Endothelial cell of umbilical vein (primary cell): ENCODE data around the gene PTPRCAP. TPM values are rescaled to one million over a fixed set of nuclear protein-coding genes. Genes with fewer than 3 reads are reported as not detected.

ENCODE experiments used
- BruUV-seq: library from RNA; stranded (reverse); fragments of 400-500 nt; replicated peaks from 2 replicates; lab custom pipeline; 2021; lab: Mats Ljungman, UMichigan
- CTCF ChIA-PET: fragments of 300-600, 350-600 bp; sonication (Branson Sonifier 250); formaldehyde crosslinking; loops from one replicate; lab custom pipeline; 2021; ENCODE audit warnings: antibody characterized with exemption, inconsistent platforms; lab: Charles Lee
- POLR2A ChIA-PET: fragments of 300-600, 350-600 bp; sonication (Branson Sonifier 250); formaldehyde crosslinking; loops from one replicate; lab custom pipeline; 2021; ENCODE audit warnings: antibody characterized with exemption, inconsistent platforms; lab: Charles Lee
- DNase-seq: peaks from one replicate; pipeline ENCODE4 v3.0.0-alpha.2; 2011; ENCODE audit warnings: low read depth, low spot score
- FAIRE-seq: peaks from 2 replicates; lab custom pipeline; 2011; peaks lifted over from hg19 to GRCh38; lab: Jason Lieb, UNC
- H2AFZ ChIP-seq: 2 replicates; pipeline ENCODE4 v1.6.0; 2012; ENCODE audit warnings: low read depth, low read length, control low read depth, inconsistent platforms
- H3K27ac ChIP-seq: 2 replicates; pipeline ENCODE4 v1.5.1; 2011; ENCODE audit warnings: low read depth, mild to moderate bottlenecking, control low read depth, low read length, moderate library complexity; ENCODE audit not compliant: insufficient read depth
- H3K27me3 ChIP-seq, 2 experiments: 2 replicates each; pipeline versions ENCODE4 v1.6.0 to v1.6.1; 2011; ENCODE audit warnings: low read length in 2 of 2, mixed read lengths in 1 of 2; ENCODE audit not compliant: control insufficient read depth in 2 of 2, insufficient read depth in 2 of 2
- H3K36me3 ChIP-seq, 2 experiments: 2 replicates in 1 of 2; 3 replicates in 1 of 2; pipeline ENCODE4 v1.5.1; 2011; ENCODE audit warnings: low read length in 2 of 2, mild to moderate bottlenecking in 1 of 2, moderate library complexity in 1 of 2; ENCODE audit not compliant: control insufficient read depth in 2 of 2, insufficient read depth in 2 of 2; ENCODE audit errors: extremely low read depth in 1 of 2
- H3K4me1 ChIP-seq: 3 replicates; pipeline ENCODE4 v1.5.1; 2011; ENCODE audit warnings: mild to moderate bottlenecking, low read length; ENCODE audit not compliant: control insufficient read depth, insufficient read depth; ENCODE audit errors: extremely low read depth
- H3K4me2 ChIP-seq: 2 replicates; pipeline ENCODE4 v1.6.1; 2011; ENCODE audit warnings: low read length, control low read depth, mixed read lengths; ENCODE audit not compliant: insufficient read depth
- H3K4me3 ChIP-seq, 3 experiments: fragments of 200-600 bp in 1 of 3; sonication (generic), shearing (Covaris generic) in 1 of 3; replicated peaks in 1 of 3; 2 replicates each; pipeline ENCODE4 v1.5.1; 2011 to 2016; ENCODE audit warnings: control low read depth in 3 of 3, low read length in 3 of 3, mild to moderate bottlenecking in 2 of 3, inconsistent platforms in 1 of 3, low read depth in 1 of 3, moderate library complexity in 1 of 3; ENCODE audit not compliant: insufficient read depth in 1 of 3
- H3K79me2 ChIP-seq: 2 replicates; pipeline ENCODE4 v1.6.0; 2012; ENCODE audit warnings: low read length, inconsistent platforms; ENCODE audit not compliant: control insufficient read depth, insufficient read depth
- H3K9ac ChIP-seq: replicated peaks from 2 replicates; pipeline ENCODE3; 2011; ENCODE audit warnings: low read length, control low read depth; ENCODE audit not compliant: insufficient read depth; ENCODE audit errors: extremely low read depth
- H3K9me1 ChIP-seq: replicated peaks from 3 replicates; pipeline ENCODE4 v1.6.0; 2011; ENCODE audit warnings: mild to moderate bottlenecking, low read length; ENCODE audit not compliant: control insufficient read depth, insufficient read depth; ENCODE audit errors: extremely low read depth
- H3K9me3 ChIP-seq: replicated peaks from 2 replicates; pipeline ENCODE4 v1.5.1; 2012; ENCODE audit warnings: low read length, inconsistent platforms; ENCODE audit not compliant: control insufficient read depth, insufficient read depth
- H4K20me1 ChIP-seq: replicated peaks from 2 replicates; pipeline ENCODE3; 2011; ENCODE audit warnings: mild to moderate bottlenecking, low read length; ENCODE audit not compliant: control insufficient read depth, insufficient read depth; ENCODE audit errors: extremely low read depth
- EZH2 ChIP-seq: IDR thresholded peaks from 2 replicates; pipeline ENCODE4 v1.6.1; 2012; ENCODE audit warnings: borderline replicate concordance, low read depth, mild to moderate bottlenecking, moderate library complexity, low read length, inconsistent platforms; ENCODE audit not compliant: severe bottlenecking
- FOS ChIP-seq: IDR thresholded peaks from 2 replicates; pipeline ENCODE4 v1.6.1; 2011; ENCODE audit warnings: mild to moderate bottlenecking, low read length, moderate library complexity, borderline replicate concordance; ENCODE audit not compliant: insufficient read depth
- GATA2 ChIP-seq: IDR thresholded peaks from 2 replicates; pipeline ENCODE4 v1.7.0; 2011; ENCODE audit warnings: low read depth, mild to moderate bottlenecking, moderate library complexity, mixed read lengths, low read length; ENCODE audit not compliant: insufficient read length, insufficient read depth
- JUN ChIP-seq: IDR thresholded peaks from 2 replicates; pipeline ENCODE4 v1.6.1; 2011; ENCODE audit warnings: borderline replicate concordance, low read depth; ENCODE audit not compliant: insufficient read length, insufficient read depth
- MYC ChIP-seq: IDR thresholded peaks from one replicate; pipeline ENCODE4 v1.6.1; 2011; ENCODE audit warnings: mild to moderate bottlenecking, low read depth, low read length
- POLR2A ChIP-seq: IDR thresholded peaks from 2 replicates; pipeline ENCODE4 v1.6.1; 2012; ENCODE audit warnings: low read depth, mild to moderate bottlenecking, control low read depth, low read length
- POLR2AphosphoS5 ChIP-seq: IDR thresholded peaks from 2 replicates; pipeline ENCODE4 v1.6.1; 2012; ENCODE audit warnings: low read depth, mild to moderate bottlenecking, control low read depth, low read length, moderate library complexity; ENCODE audit not compliant: insufficient read depth
- dilution Hi-C: fragments of 300-500 bp; cut with MboI; formaldehyde crosslinking; loops from one replicate; pipeline ENCODE4 v1.15.0; 2019; ENCODE audit warnings: low sequenced_read_pairs; ENCODE audit not compliant: extremely low pct_ligation_motif_present
- intact Hi-C: fragments of 100-400 bp; cut with micrococcal nuclease; formaldehyde crosslinking; loops from one replicate; pipeline ENCODE4 v1.10.0; 2022
- polyA plus RNA-seq, 4 experiments: library from polyadenylated mRNA; depleted of rRNA in 3 of 4; stranded (reverse) in 3 of 4; unstranded in 1 of 4; fragments of >200 nt; gene quantifications; 2 replicates each; pipeline versions ENCODE4 v1.2.1 to v1.2.3, GENCODE V29; 2011 to 2012; ENCODE audit warnings: missing spikeins in 1 of 4
- total RNA-seq: library from RNA; stranded (reverse); gene quantifications from 2 replicates; pipeline ENCODE4 v1.2.3, GENCODE V29; 2021
- TF ChIP-seq, protein P1 (sequence below), 2 donors: IDR thresholded peaks; 1 replicate in 1 of 2; 2 replicates in 1 of 2; pipeline ENCODE4 v1.5.1; 2011; ENCODE audit warnings: low read length in 2 of 2, mild to moderate bottlenecking in 2 of 2, moderate library complexity in 2 of 2, control low read depth in 1 of 2, inconsistent platforms in 1 of 2, low read depth in 1 of 2; ENCODE audit not compliant: insufficient read depth in 1 of 2; ENCODE audit errors: extremely low read depth in 1 of 2
- TF ChIP-seq, protein P2 (sequence below): IDR thresholded peaks from 2 replicates; pipeline ENCODE4 v1.6.1; 2011; ENCODE audit not compliant: insufficient read depth, insufficient read length

The PTPRCAP gene
- total and polyA plus RNA-seq, 2 donors (not counting 3 experiments of a cell fraction or from before 2014, with no cell fraction given): 3.6 TPM; not detected in 1

DNA sequence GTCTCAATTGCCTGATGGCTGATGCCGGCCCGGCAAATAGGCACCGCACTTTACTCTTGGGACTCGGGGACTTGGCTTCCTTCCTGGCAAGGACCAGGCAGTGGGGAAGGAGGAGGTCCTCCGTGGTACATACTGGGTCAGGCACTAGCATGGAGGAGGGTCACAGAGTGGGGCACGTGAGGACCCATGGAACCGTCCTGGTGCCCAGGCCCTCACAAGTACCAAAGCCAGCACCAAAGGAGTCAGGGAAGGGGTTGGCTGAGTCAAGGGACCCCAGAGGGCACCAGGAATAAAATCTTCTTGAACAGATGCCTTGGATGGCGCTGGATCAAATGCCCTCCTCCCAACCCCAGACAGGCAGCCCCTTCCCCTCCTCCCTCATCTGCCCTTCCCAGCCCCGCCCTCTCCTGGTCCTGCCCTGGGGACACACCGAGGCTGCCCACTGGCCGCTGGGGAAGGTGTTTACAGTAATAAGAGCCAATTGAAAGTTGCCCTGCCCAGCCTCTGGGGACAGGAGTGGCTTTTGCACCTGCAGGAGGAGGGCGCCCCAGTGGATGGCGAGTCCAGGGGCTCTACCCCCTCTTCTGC is 27.6 kb downstream of the PTPRCAP start:
- TF ChIP-seq JUN (no peak), POLR2A (no peak), POLR2AphosphoS5 (no peak), MYC (no peak), EZH2 (no peak), FOS (no peak), GATA2 (no peak)
- TF ChIP-seq, protein P1, sequence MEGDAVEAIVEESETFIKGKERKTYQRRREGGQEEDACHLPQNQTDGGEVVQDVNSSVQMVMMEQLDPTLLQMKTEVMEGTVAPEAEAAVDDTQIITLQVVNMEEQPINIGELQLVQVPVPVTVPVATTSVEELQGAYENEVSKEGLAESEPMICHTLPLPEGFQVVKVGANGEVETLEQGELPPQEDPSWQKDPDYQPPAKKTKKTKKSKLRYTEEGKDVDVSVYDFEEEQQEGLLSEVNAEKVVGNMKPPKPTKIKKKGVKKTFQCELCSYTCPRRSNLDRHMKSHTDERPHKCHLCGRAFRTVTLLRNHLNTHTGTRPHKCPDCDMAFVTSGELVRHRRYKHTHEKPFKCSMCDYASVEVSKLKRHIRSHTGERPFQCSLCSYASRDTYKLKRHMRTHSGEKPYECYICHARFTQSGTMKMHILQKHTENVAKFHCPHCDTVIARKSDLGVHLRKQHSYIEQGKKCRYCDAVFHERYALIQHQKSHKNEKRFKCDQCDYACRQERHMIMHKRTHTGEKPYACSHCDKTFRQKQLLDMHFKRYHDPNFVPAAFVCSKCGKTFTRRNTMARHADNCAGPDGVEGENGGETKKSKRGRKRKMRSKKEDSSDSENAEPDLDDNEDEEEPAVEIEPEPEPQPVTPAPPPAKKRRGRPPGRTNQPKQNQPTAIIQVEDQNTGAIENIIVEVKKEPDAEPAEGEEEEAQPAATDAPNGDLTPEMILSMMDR (IDR thresholded peaks at IDR 0.05; ENCODE audit: extremely low read depth in 1 of 2, insufficient read depth in 1 of 2, low read depth in 1 of 2, low read length in 2 of 2): no peak
- TF ChIP-seq, protein P2, sequence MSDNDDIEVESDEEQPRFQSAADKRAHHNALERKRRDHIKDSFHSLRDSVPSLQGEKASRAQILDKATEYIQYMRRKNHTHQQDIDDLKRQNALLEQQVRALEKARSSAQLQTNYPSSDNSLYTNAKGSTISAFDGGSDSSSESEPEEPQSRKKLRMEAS: no peak
- Histone ChIP-seq H3K9me3 (no peaks in the 10 kb centered on the region), H3K9me1 (no peaks in the 10 kb centered on the region), H3K36me3 (no peaks in the 10 kb centered on the region), H3K4me3 (no peak overlapping the region), H4K20me1 (no peaks in the 10 kb centered on the region), H3K27ac (no peak overlapping the region), H3K79me2 (no peaks in the 10 kb centered on the region), H3K27me3 (peaks cover 0 to 6% of the 10 kb centered on the region in 2 experiments), H3K9ac (no peak overlapping the region), H3K4me1 (no peaks in the 10 kb centered on the region), H3K4me2 (no peak overlapping the region), H2AFZ (no peak overlapping the region)
- intact Hi-C loops (no loop called here), dilution Hi-C loops (no loop called here)
- CTCF ChIA-PET: no interaction called here
- POLR2A ChIA-PET: no interaction called here
- DNase-seq (no peak), FAIRE-seq (no peak)
- no TSS peak for BruUV-seq
